Mesenchymal stem cell (in vitro differentiated cells and primary cell): Measurements from ENCODE around the gene AKAP14.

ENCODE experiments used
- DNase-seq: peaks from one replicate; pipeline ENCODE4 v3.0.0-alpha.2; 2013
- H2AFZ ChIP-seq: one replicate; pipeline ENCODE4 v1.6.1; 2013; ENCODE audit warnings: low read depth, mild to moderate bottlenecking, control low read depth, inconsistent platforms, low read length, moderate library complexity
- H2AK5ac ChIP-seq: 2 replicates; pipeline ENCODE4 v1.6.1; 2013; ENCODE audit warnings: low read length, moderate library complexity, mild to moderate bottlenecking, inconsistent platforms; ENCODE audit not compliant: severe bottlenecking
- H2BK120ac ChIP-seq: one replicate; pipeline ENCODE4 v1.6.1; 2013; ENCODE audit warnings: low read depth, mild to moderate bottlenecking, inconsistent platforms, low read length, moderate library complexity
- H2BK12ac ChIP-seq, 2 experiments: one replicate each; pipeline ENCODE4 v1.6.1; 2013; ENCODE audit warnings: inconsistent platforms in 2 of 2, low read length in 2 of 2, mild to moderate bottlenecking in 2 of 2, moderate library complexity in 2 of 2, control low read depth in 1 of 2
- H2BK15ac ChIP-seq: one replicate; pipeline ENCODE4 v1.6.1; 2013; ENCODE audit warnings: mild to moderate bottlenecking, low read depth, inconsistent platforms; ENCODE audit not compliant: poor library complexity, severe bottlenecking
- H2BK5ac ChIP-seq: 2 replicates; pipeline ENCODE4 v1.6.1; 2013; ENCODE audit warnings: low read depth, mild to moderate bottlenecking, low read length, control low read depth, inconsistent platforms; ENCODE audit not compliant: poor library complexity, severe bottlenecking
- H3K14ac ChIP-seq, 2 experiments: one replicate each; pipeline ENCODE4 v1.6.1; 2013; ENCODE audit warnings: inconsistent platforms in 2 of 2, low read length in 2 of 2, control low read depth in 1 of 2, mild to moderate bottlenecking in 1 of 2, moderate library complexity in 1 of 2
- H3K18ac ChIP-seq, 2 experiments: one replicate each; pipeline ENCODE4 v1.6.1; 2013; ENCODE audit warnings: inconsistent platforms in 2 of 2, low read length in 2 of 2, control low read depth in 1 of 2, low read depth in 1 of 2, mild to moderate bottlenecking in 1 of 2
- H3K23ac ChIP-seq, 2 experiments: one replicate each; pipeline ENCODE4 v1.6.1; 2013; ENCODE audit warnings: inconsistent platforms in 2 of 2, low read length in 2 of 2, mild to moderate bottlenecking in 2 of 2, moderate library complexity in 2 of 2, control low read depth in 1 of 2
- H3K27ac ChIP-seq: 2 replicates; pipeline ENCODE4 v1.5.1; 2013; ENCODE audit warnings: mild to moderate bottlenecking, moderate library complexity, low read length, control low read depth, inconsistent platforms; ENCODE audit not compliant: poor library complexity, severe bottlenecking
- H3K27me3 ChIP-seq, 2 experiments: 2 replicates each; pipeline versions ENCODE4 v1.6.1 to v1.7.0; 2013; ENCODE audit warnings: low read length in 2 of 2, mild to moderate bottlenecking in 2 of 2, moderate library complexity in 2 of 2, control low read depth in 1 of 2, inconsistent platforms in 1 of 2; ENCODE audit not compliant: control insufficient read depth in 1 of 2, insufficient read depth in 1 of 2
- H3K36me3 ChIP-seq, 2 experiments: 2 replicates each; pipeline versions ENCODE4 v1.6.1 to v1.7.0; 2013; ENCODE audit warnings: low read length in 2 of 2, control low read depth in 1 of 2, inconsistent platforms in 1 of 2, low read depth in 1 of 2, mild to moderate bottlenecking in 1 of 2; ENCODE audit not compliant: insufficient read depth in 2 of 2, control insufficient read depth in 1 of 2
- H3K4ac ChIP-seq, 2 experiments: one replicate each; pipeline ENCODE4 v1.6.1; 2013; ENCODE audit warnings: inconsistent platforms in 2 of 2, low read length in 2 of 2, mild to moderate bottlenecking in 2 of 2, moderate library complexity in 2 of 2, control low read depth in 1 of 2, low read depth in 1 of 2
- H3K4me1 ChIP-seq: 2 replicates; pipeline ENCODE4 v1.6.1; 2013; ENCODE audit warnings: low read depth, low read length, control low read depth; ENCODE audit not compliant: control insufficient read depth, insufficient read depth
- H3K4me2 ChIP-seq: 2 replicates; pipeline ENCODE4 v1.6.1; 2013; ENCODE audit warnings: low read length, mild to moderate bottlenecking, inconsistent platforms; ENCODE audit not compliant: poor library complexity, severe bottlenecking
- H3K4me3 ChIP-seq, 2 experiments: 2 replicates each; pipeline versions ENCODE4 v1.5.1 to v1.7.0; 2013; ENCODE audit warnings: low read length in 2 of 2, mild to moderate bottlenecking in 2 of 2, control low read depth in 1 of 2, low read depth in 1 of 2; ENCODE audit not compliant: insufficient read depth in 1 of 2
- H3K79me1 ChIP-seq: replicated peaks from 2 replicates; pipeline ENCODE4 v1.6.1; 2013; ENCODE audit warnings: mild to moderate bottlenecking, control low read depth, low read length, inconsistent platforms; ENCODE audit not compliant: poor library complexity, severe bottlenecking
- H3K9ac ChIP-seq: 2 replicates; pipeline ENCODE4 v1.7.0; 2013; ENCODE audit warnings: mild to moderate bottlenecking, low read length, moderate library complexity
- H3K9me3 ChIP-seq: 2 replicates; pipeline ENCODE4 v1.7.0; 2013; ENCODE audit warnings: mild to moderate bottlenecking, low read length; ENCODE audit not compliant: control insufficient read depth
- H4K8ac ChIP-seq: one replicate; pipeline ENCODE4 v1.6.1; 2013; ENCODE audit warnings: inconsistent platforms, mild to moderate bottlenecking, low read length, moderate library complexity
- H4K91ac ChIP-seq: one replicate; pipeline ENCODE4 v1.6.1; 2013; ENCODE audit warnings: mild to moderate bottlenecking, low read length, inconsistent platforms
- WGBS: methylation state at CpG from one replicate; pipeline ENCODE4 v1.1.7; 2013; ENCODE audit warnings: mixed read lengths; 5-methylcytosine and 5-hydroxymethylcytosine counted together

AKAP14 gene

GRCh38 chrX:119880552-119881437 lies 14.9 kb upstream of the AKAP14 start:
- peak; percentile 70 for DNase-seq
- Histone ChIP-seq H3K79me1 (no peaks in the 10 kb centered on the region), H2AK5ac (no peak overlapping the region), H3K18ac (peak overlapping the region in 1 of 2 experiments; percentile 22), H3K9me3 (no peaks in the 10 kb centered on the region), H3K23ac (no peak overlapping the region), H3K36me3 (peaks cover 0 to 11% of the 10 kb centered on the region in 2 experiments), H3K4me2 (no peak overlapping the region), H3K27me3 (no peaks in the 10 kb centered on the region), H2AFZ (no peak overlapping the region), H4K91ac (no peak overlapping the region), H3K4me3 (no peak overlapping the region), H3K4ac (no peak overlapping the region), H2BK15ac (no peak overlapping the region), H3K9ac (no peak overlapping the region), H3K27ac (no peak overlapping the region), H2BK5ac (no peak overlapping the region), H4K8ac (no peak overlapping the region), H3K14ac (no peak overlapping the region), H3K4me1 (peaks cover 4% of the 10 kb centered on the region), H2BK12ac (no peak overlapping the region), H2BK120ac (no peak overlapping the region)
- 59% methylated on average over 11 of the region's 11 CpGs for WGBS

- H3K4me1 ChIP-seq = peaks cover 2% of the 10 kb centered on the region
Measured at GRCh38 chrX:119885554-119886428, 9.9 kb upstream of the AKAP14 start.

GRCh38 chrX:119887721-119888425 lies 7.8 kb upstream of the AKAP14 start:
- Histone ChIP-seq H3K4me1 (peaks cover 2% of the 10 kb centered on the region), H3K36me3 (no peaks in the 10 kb centered on the region), H3K4ac (no peak overlapping the region), H3K27ac (no peak overlapping the region), H2BK12ac (no peak overlapping the region), H2BK15ac (no peak overlapping the region), H3K4me2 (peak overlapping the region; percentile 59), H2AK5ac (no peak overlapping the region), H2BK120ac (no peak overlapping the region), H2BK5ac (no peak overlapping the region), H2AFZ (no peak overlapping the region), H3K23ac (no peak overlapping the region), H3K27me3 (peaks cover 0 to 2% of the 10 kb centered on the region in 2 experiments), H3K14ac (no peak overlapping the region), H3K79me1 (no peaks in the 10 kb centered on the region), H3K9ac (no peak overlapping the region), H4K91ac (no peak overlapping the region), H3K18ac (peak overlapping the region in 1 of 2 experiments; percentile 12), H3K9me3 (no peaks in the 10 kb centered on the region), H4K8ac (no peak overlapping the region), H3K4me3 (peak overlapping the region; percentile 37 to 70)
- WGBS = 51% methylated on average over 34 of the region's 40 CpGs
- DNase-seq = peak; percentile 53

More at GRCh38 chrX:119885554-119886428, 9.9 kb upstream of the AKAP14 start:
- no peak overlapping the region for H2AK5ac ChIP-seq
- no peak overlapping the region for H3K4me2 ChIP-seq
- peak overlapping the region in 1 of 2 experiments; percentile 58 for H3K4me3 ChIP-seq
- no peak overlapping the region for H3K14ac ChIP-seq
- 95% methylated on average over 7 of the region's 11 CpGs for WGBS
- H3K4ac ChIP-seq = no peak overlapping the region
- H2BK15ac ChIP-seq = no peak overlapping the region
- no peak overlapping the region for H3K9ac ChIP-seq
- peak; percentile 10 for DNase-seq
- no peaks in the 10 kb centered on the region for H3K36me3 ChIP-seq
- H2AFZ ChIP-seq = no peak overlapping the region
- H3K23ac ChIP-seq = no peak overlapping the region
- no peak overlapping the region for H2BK12ac ChIP-seq
- no peak overlapping the region for H4K91ac ChIP-seq
- H3K27ac ChIP-seq = no peak overlapping the region
- H4K8ac ChIP-seq = no peak overlapping the region
- H3K9me3 ChIP-seq = no peaks in the 10 kb centered on the region
- no peak overlapping the region for H2BK5ac ChIP-seq
- H3K18ac ChIP-seq = no peak overlapping the region
- H3K79me1 ChIP-seq = no peaks in the 10 kb centered on the region
- no peaks in the 10 kb centered on the region for H3K27me3 ChIP-seq
- no peak overlapping the region for H2BK120ac ChIP-seq
